Measurements from ENCODE around the gene FBXW7.

Gene FBXW7, protein sequence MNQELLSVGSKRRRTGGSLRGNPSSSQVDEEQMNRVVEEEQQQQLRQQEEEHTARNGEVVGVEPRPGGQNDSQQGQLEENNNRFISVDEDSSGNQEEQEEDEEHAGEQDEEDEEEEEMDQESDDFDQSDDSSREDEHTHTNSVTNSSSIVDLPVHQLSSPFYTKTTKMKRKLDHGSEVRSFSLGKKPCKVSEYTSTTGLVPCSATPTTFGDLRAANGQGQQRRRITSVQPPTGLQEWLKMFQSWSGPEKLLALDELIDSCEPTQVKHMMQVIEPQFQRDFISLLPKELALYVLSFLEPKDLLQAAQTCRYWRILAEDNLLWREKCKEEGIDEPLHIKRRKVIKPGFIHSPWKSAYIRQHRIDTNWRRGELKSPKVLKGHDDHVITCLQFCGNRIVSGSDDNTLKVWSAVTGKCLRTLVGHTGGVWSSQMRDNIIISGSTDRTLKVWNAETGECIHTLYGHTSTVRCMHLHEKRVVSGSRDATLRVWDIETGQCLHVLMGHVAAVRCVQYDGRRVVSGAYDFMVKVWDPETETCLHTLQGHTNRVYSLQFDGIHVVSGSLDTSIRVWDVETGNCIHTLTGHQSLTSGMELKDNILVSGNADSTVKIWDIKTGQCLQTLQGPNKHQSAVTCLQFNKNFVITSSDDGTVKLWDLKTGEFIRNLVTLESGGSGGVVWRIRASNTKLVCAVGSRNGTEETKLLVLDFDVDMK

DNA sequence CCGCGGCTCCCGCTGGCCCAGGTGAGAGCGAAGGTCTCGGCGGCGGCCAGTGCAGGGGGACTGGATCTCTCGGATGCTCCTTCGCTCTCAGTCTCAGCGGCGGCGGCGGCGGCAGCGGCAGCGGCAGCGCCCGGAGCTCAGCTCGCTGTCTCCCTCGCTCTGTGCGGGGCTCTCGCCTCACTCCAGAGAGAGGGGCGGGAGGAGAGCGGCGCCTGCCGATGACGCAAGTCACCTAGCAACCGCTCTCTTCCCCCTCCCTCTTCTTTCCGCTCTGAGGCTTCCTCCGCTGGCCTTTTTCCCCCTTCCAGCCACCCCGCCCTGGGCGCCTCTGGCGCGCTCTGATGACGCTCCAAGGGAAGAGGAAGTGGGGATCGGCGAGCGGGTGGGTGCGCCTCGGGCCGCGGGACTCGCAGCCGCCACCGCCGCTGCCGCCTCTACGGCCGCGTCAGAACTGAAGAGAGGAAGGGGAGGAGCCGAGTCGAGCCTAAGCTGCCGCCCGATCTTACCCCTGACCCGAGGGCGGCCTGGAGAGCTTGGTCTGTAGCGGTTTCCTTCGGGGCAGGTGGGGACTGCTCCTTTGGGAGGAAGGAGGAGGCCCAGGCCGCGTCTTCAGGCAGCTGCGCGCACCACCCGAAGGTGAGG is at the start of gene FBXW7:
TSS of gene FBXW7 (minus strand) at position 190 of the 642 bp plus-strand sequence. CDS start 124,289 bp downstream, outside the sequence.
- Histone ChIP-seq H3K9me3 (ENCODE audit: control insufficient read depth in 2 of 2, low read length in 2 of 2) (no peaks in the 10 kb centered on the region), H3K27me3 (ENCODE audit: control insufficient read depth in 1 of 2, insufficient read depth in 2 of 2, low read length in 2 of 2) (no peaks in the 10 kb centered on the region), H3K4me3 (ENCODE audit: low read length in 2 of 2) (peak within 1 kb of the TSS; percentile 91 to 98), H3K9ac (ENCODE audit: low read length in 2 of 2) (peak within 1 kb of the TSS; percentile 93 to 96), H3K27ac (ENCODE audit: low read length) (peak within 1 kb of the TSS; percentile 89), H3K4me1 (ENCODE audit: control insufficient read depth, insufficient read depth, low read length) (peaks cover 16% of the 10 kb centered on the region), H3K36me3 (ENCODE audit: control insufficient read depth in 2 of 2, insufficient read depth in 2 of 2, low read length in 2 of 2) (no peaks in the 10 kb centered on the region)

DNA sequence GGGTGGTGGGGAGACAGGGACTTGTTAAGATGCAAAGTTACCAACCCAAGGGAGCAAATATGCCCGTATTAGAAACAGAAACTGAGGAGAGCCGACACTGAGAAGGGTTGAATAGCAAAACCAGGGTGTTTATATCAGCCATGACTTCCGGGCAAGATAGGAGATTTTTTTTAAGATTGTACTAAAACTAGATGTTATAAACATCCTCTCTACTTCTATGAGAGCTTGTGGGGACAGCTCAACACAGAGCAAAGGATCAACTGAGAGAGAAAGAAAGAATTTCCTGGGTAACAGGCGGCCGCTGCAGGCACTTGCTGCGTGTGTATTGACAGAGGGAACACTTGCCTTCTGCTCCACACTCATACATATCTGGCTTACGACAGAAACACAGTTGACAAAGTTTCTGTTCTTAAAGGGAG is 49.1 kb upstream of the FBXW7 start:
- Histone ChIP-seq H3K9me3 (ENCODE audit: control insufficient read depth in 2 of 2, low read length in 2 of 2) (no peaks in the 10 kb centered on the region), H3K27ac (ENCODE audit: low read length) (no peak overlapping the region), H3K27me3 (ENCODE audit: control insufficient read depth in 1 of 2, insufficient read depth in 2 of 2, low read length in 2 of 2) (no peaks in the 10 kb centered on the region), H3K4me1 (ENCODE audit: control insufficient read depth, insufficient read depth, low read length) (peaks cover 2% of the 10 kb centered on the region), H3K36me3 (ENCODE audit: control insufficient read depth in 2 of 2, insufficient read depth in 2 of 2, low read length in 2 of 2) (no peaks in the 10 kb centered on the region), H3K4me3 (ENCODE audit: low read length in 2 of 2) (peak overlapping the region in 1 of 2 donors; percentile 30), H3K9ac (ENCODE audit: low read length in 2 of 2) (no peak overlapping the region)

DNA sequence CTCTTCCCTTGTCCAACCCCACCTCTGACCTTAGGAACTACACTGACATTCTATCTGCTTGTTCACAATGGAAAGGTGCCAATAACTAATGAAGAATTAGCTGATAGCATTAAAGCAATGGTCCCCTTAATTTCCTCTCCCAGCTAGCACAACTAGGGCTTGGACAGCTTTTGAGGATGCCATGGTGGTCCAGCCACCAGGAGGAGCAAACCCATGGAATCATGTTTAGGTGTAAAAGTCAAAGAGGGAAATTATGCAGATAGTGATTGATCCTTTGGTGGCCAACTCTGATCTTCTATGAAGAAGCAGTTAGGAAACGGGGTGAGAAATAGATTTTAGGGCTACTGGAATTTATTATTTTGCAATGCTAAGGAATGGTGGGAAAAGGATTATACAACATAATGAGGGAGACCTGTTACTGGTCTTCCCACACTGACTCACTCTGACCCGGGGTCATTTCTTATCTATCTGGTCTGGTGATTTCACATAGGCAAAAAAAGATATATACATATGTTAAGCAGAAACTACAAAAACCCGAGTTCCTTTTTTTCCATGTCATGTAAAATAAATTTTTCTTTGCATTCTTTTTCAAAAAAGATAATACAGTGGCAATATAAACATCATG is 45.8 kb upstream of the FBXW7 start:
- H3K27me3 ChIP-seq (ENCODE audit: control insufficient read depth in 1 of 2, insufficient read depth in 2 of 2, low read length in 2 of 2): no peaks in the 10 kb centered on the region
- H3K9ac ChIP-seq (ENCODE audit: low read length in 2 of 2): no peak overlapping the region
- peaks cover 2% of the 10 kb centered on the region for H3K4me1 ChIP-seq (ENCODE audit: control insufficient read depth, insufficient read depth, low read length)
- H3K9me3 ChIP-seq (ENCODE audit: control insufficient read depth in 2 of 2, low read length in 2 of 2): no peaks in the 10 kb centered on the region
- H3K4me3 ChIP-seq (ENCODE audit: low read length in 2 of 2): no peak overlapping the region
- H3K27ac ChIP-seq (ENCODE audit: low read length): no peak overlapping the region
- H3K36me3 ChIP-seq (ENCODE audit: control insufficient read depth in 2 of 2, insufficient read depth in 2 of 2, low read length in 2 of 2): no peaks in the 10 kb centered on the region

DNA sequence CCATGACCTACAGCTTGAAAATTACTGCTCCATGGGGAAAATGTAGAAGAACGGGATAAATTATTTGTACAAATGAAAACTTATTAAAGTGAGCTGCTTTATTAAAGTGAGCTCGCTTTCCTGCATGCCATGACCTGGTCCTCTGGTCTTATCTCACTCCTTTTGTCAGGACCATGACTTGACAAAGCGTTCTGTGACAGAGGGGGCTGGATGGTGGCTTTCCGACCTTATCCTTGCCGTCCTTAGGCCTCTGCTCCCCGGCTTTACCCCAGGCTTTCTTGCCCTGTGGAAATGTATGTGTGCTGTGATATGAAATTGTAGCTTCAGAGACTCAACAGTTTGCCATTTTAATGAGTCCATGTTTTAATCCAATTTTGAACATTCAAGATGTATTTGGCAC is 44.0 kb upstream of the FBXW7 start:
- H3K9ac ChIP-seq (ENCODE audit: low read length in 2 of 2): no peak overlapping the region
- no peaks in the 10 kb centered on the region for H3K36me3 ChIP-seq (ENCODE audit: control insufficient read depth in 2 of 2, insufficient read depth in 2 of 2, low read length in 2 of 2)
- no peaks in the 10 kb centered on the region for H3K4me1 ChIP-seq (ENCODE audit: control insufficient read depth, insufficient read depth, low read length)
- no peaks in the 10 kb centered on the region for H3K27me3 ChIP-seq (ENCODE audit: control insufficient read depth in 1 of 2, insufficient read depth in 2 of 2, low read length in 2 of 2)
- no peaks in the 10 kb centered on the region for H3K9me3 ChIP-seq (ENCODE audit: control insufficient read depth in 2 of 2, low read length in 2 of 2)
- H3K4me3 ChIP-seq (ENCODE audit: low read length in 2 of 2): no peak overlapping the region
- H3K27ac ChIP-seq (ENCODE audit: low read length): no peak overlapping the region

DNA sequence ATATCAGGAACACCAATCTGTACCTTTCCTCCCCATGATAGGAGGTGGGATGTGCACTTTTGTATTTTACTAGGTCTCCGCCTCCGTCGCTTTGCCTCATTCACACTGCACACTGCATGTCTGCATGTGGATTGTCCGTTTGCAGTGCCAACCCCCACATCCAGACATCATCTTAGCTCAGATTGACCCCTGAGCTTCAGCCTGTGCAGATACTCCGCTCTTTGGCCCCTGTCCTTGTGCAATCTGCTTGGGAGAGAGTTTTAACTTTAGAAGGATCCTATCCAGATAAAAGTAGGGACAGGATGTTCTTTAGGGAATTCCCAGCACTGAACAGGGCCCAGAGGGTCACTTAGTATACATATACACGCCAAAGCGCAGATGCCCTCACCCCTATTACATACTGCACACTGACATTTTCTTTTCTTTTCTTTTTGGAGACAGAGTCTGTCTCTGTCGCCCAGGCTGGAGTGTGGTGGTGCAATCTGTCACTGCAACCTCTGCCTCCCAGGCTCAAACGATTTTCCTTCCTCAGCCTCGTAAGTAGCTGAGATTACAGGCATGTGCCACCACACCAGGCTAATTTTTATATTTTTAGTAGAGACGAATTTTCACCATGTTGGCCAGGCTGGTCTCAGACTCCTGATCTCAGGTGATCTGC is 43.3 kb upstream of the FBXW7 start:
- Histone ChIP-seq H3K27me3 (ENCODE audit: control insufficient read depth in 1 of 2, insufficient read depth in 2 of 2, low read length in 2 of 2) (no peaks in the 10 kb centered on the region), H3K4me3 (ENCODE audit: low read length in 2 of 2) (no peak overlapping the region), H3K27ac (ENCODE audit: low read length) (no peak overlapping the region), H3K36me3 (ENCODE audit: control insufficient read depth in 2 of 2, insufficient read depth in 2 of 2, low read length in 2 of 2) (no peaks in the 10 kb centered on the region), H3K9ac (ENCODE audit: low read length in 2 of 2) (no peak overlapping the region), H3K9me3 (ENCODE audit: control insufficient read depth in 2 of 2, low read length in 2 of 2) (no peaks in the 10 kb centered on the region), H3K4me1 (ENCODE audit: control insufficient read depth, insufficient read depth, low read length) (no peaks in the 10 kb centered on the region)

DNA sequence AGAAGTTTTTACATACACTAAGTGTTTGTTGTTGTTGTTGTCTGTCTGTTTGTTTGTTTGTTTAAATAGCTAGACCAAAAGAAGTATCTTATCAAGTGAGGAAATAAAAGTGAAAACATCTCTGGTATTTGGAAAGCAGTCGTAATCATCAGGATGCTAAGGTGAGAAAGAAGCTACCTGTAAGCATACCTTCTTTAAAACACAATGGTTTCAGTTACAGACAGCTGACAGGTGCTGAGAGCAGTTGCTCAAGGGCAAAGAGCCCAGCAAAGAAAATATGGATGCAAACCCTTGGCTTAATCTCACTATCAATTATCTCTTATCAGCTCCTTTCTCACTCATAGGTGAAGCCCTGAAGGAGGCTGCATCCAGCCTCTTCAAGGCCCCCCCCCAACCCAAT is 42.8 kb upstream of the FBXW7 start:
- no peaks in the 10 kb centered on the region for H3K4me1 ChIP-seq (ENCODE audit: control insufficient read depth, insufficient read depth, low read length)
- no peak overlapping the region for H3K27ac ChIP-seq (ENCODE audit: low read length)
- no peaks in the 10 kb centered on the region for H3K9me3 ChIP-seq (ENCODE audit: control insufficient read depth in 2 of 2, low read length in 2 of 2)
- no peak overlapping the region for H3K9ac ChIP-seq (ENCODE audit: low read length in 2 of 2)
- no peak overlapping the region for H3K4me3 ChIP-seq (ENCODE audit: low read length in 2 of 2)
- H3K36me3 ChIP-seq (ENCODE audit: control insufficient read depth in 2 of 2, insufficient read depth in 2 of 2, low read length in 2 of 2): no peaks in the 10 kb centered on the region
- no peaks in the 10 kb centered on the region for H3K27me3 ChIP-seq (ENCODE audit: control insufficient read depth in 1 of 2, insufficient read depth in 2 of 2, low read length in 2 of 2)

DNA sequence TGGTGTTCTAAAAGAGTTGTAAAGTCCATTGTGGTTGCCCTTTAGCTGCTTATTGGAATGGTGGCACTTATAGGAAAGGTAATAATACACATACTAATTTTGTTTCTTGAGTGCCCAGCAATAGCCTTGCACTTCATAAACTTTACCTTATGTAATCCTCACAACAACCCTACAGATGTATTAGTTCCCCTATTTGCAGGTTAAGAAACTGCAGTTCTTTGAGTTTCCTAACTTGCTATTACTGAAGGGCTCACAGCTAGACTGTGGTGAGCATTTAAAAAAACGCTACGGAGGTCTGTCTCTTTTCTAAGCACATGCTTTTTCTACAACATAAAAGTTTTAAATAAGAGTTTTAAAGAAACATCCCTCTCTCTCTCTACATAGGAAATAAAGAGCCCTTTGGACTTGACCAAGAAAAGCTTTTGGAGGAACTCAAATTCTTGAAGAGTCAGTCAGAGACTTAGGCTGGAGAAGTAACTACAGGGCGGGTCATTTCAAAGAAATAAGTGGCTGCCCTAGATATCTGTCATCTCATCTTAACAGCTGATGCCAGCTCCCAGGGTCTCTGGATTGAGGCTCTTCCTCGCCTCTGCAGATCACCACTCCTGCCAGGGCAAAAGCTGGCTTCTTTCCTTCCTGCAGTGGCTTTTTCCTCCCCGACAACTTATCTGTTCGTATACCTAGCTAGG is 42.0 kb upstream of the FBXW7 start:
- H3K9me3 ChIP-seq (ENCODE audit: control insufficient read depth in 2 of 2, low read length in 2 of 2): no peaks in the 10 kb centered on the region
- no peaks in the 10 kb centered on the region for H3K27me3 ChIP-seq (ENCODE audit: control insufficient read depth in 1 of 2, insufficient read depth in 2 of 2, low read length in 2 of 2)
- no peaks in the 10 kb centered on the region for H3K4me1 ChIP-seq (ENCODE audit: control insufficient read depth, insufficient read depth, low read length)
- no peak overlapping the region for H3K4me3 ChIP-seq (ENCODE audit: low read length in 2 of 2)
- no peaks in the 10 kb centered on the region for H3K36me3 ChIP-seq (ENCODE audit: control insufficient read depth in 2 of 2, insufficient read depth in 2 of 2, low read length in 2 of 2)
- no peak overlapping the region for H3K9ac ChIP-seq (ENCODE audit: low read length in 2 of 2)
- H3K27ac ChIP-seq (ENCODE audit: low read length): no peak overlapping the region

DNA sequence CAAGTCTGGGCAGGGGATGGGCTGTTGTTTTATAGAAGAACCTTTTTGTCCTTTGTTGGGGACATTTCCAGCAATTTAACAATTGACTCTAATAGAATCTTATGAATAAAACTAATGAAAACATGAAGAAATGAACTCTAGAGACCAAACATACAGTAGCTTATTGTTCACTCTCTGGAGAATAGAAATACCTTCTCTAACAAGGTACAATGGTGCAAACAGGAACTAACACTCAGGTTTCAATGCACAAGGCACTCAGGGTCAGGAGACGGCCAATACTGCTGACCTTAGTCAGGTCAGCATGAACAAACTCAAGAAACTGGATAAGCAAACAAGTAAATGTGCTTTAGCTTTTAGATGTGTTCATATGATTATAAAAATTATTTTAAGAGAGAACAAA is 39.6 kb upstream of the FBXW7 start:
- Histone ChIP-seq H3K27me3 (ENCODE audit: control insufficient read depth in 1 of 2, insufficient read depth in 2 of 2, low read length in 2 of 2) (no peaks in the 10 kb centered on the region), H3K9ac (ENCODE audit: low read length in 2 of 2) (no peak overlapping the region), H3K36me3 (ENCODE audit: control insufficient read depth in 2 of 2, insufficient read depth in 2 of 2, low read length in 2 of 2) (no peaks in the 10 kb centered on the region), H3K27ac (ENCODE audit: low read length) (no peak overlapping the region), H3K4me3 (ENCODE audit: low read length in 2 of 2) (no peak overlapping the region), H3K9me3 (ENCODE audit: control insufficient read depth in 2 of 2, low read length in 2 of 2) (no peaks in the 10 kb centered on the region), H3K4me1 (ENCODE audit: control insufficient read depth, insufficient read depth, low read length) (no peaks in the 10 kb centered on the region)

DNA sequence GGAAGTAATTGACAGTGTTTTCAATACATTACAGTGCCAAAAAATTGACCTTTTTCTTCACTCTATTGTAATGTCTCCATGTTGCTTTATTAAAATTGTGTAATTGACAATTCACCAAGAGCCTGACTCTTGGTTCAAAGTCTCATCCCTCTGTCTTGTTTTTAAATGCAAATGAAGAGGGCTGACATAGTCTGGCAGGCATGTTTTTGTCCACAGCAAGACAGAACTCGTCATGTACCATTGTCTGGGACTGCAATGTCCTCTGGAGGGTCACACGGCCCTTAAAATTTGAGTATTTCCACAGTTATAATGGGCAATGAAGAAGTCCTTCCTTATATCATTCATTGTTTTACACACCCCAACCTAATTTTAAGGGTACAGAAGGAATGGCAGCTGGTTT is 38.0 kb upstream of the FBXW7 start:
- no peaks in the 10 kb centered on the region for H3K9me3 ChIP-seq (ENCODE audit: control insufficient read depth in 2 of 2, low read length in 2 of 2)

More for the DNA sequence above, 38.0 kb upstream of the FBXW7 start:
- Histone ChIP-seq H3K4me3 (ENCODE audit: low read length in 2 of 2) (no peak overlapping the region), H3K27ac (ENCODE audit: low read length) (no peak overlapping the region), H3K9ac (ENCODE audit: low read length in 2 of 2) (no peak overlapping the region), H3K4me1 (ENCODE audit: control insufficient read depth, insufficient read depth, low read length) (no peaks in the 10 kb centered on the region), H3K27me3 (ENCODE audit: control insufficient read depth in 1 of 2, insufficient read depth in 2 of 2, low read length in 2 of 2) (no peaks in the 10 kb centered on the region), H3K36me3 (ENCODE audit: control insufficient read depth in 2 of 2, insufficient read depth in 2 of 2, low read length in 2 of 2) (no peaks in the 10 kb centered on the region)

All from stomach smooth muscle (tissue), 2 donors.